Activated CD8-positive, alpha-beta memory T cell treated with anti-CD3 and anti-CD28 coated beads, Interleukin-2, amount 10 ng/mL, durations not matched to agents 7 days and 5 days (primary cell): Measurements from ENCODE around the gene RBBP8. TPM values are rescaled to one million over a fixed set of nuclear protein-coding genes. Genes with fewer than 3 reads are reported as not detected.

Experiments used
- ATAC-seq: fragments of 150-1000 bp; cut with Tn5 transposase; one replicate; pipeline ENCODE4 v1.10.0; 2021; ENCODE audit warnings: moderate library complexity
- CTCF ChIA-PET: fragments of 350-600 bp; sonication (Branson Sonifier 250); formaldehyde crosslinking; loops from one replicate; lab custom pipeline; 2021; ENCODE audit warnings: antibody characterized with exemption; lab: Charles Lee
- DNase-seq: peaks from one replicate; pipeline ENCODE4 v3.0.0-alpha.2; 2020
- H3K27ac Mint-ChIP-seq: one replicate; pipeline ENCODE4 v1.8.0; 2021; ENCODE audit warnings: mild to moderate bottlenecking, mixed read lengths
- H3K27me3 Mint-ChIP-seq: one replicate; pipeline ENCODE4 v1.8.0; 2021; ENCODE audit warnings: mixed read lengths
- H3K36me3 Mint-ChIP-seq: one replicate; pipeline ENCODE4 v1.8.0; 2021; ENCODE audit warnings: mild to moderate bottlenecking, mixed read lengths
- H3K4me1 Mint-ChIP-seq: one replicate; pipeline ENCODE4 v1.8.0; 2021; ENCODE audit warnings: mixed read lengths
- H3K4me3 Mint-ChIP-seq: one replicate; pipeline ENCODE4 v1.8.0; 2021; ENCODE audit warnings: mild to moderate bottlenecking, moderate library complexity, mixed read lengths
- H3K9me3 Mint-ChIP-seq: one replicate; pipeline ENCODE4 v1.8.0; 2022; ENCODE audit warnings: low read depth, mixed read lengths
- total RNA-seq, 2 experiments: library from RNA; stranded (reverse); gene quantifications; one replicate each; pipeline ENCODE4 v1.2.3, GENCODE V29; 2021

RBBP8 gene
- total RNA-seq, 2 experiments from 2014 or later: 74.2 to 82.5 TPM

GRCh38 chr18:23032030-23032582 is 99.0 kb downstream of the RBBP8 start:
- H3K27ac Mint-ChIP-seq: no peak overlapping the region
- ATAC-seq: no peak
- CTCF ChIA-PET: interaction anchor here (0.8 to 3.0 kb wide), 13 partner anchors 9 to 379 kb away, joined by 3 to 13 read pairs (median 3); no protein-coding TSS in a partner anchor
- H3K27me3 Mint-ChIP-seq: no peaks in the 10 kb centered on the region
- H3K9me3 Mint-ChIP-seq: no peaks in the 10 kb centered on the region
- H3K4me1 Mint-ChIP-seq: peaks cover 5% of the 10 kb centered on the region
- peaks cover 16% of the 10 kb centered on the region for H3K36me3 Mint-ChIP-seq
- no peak overlapping the region for H3K4me3 Mint-ChIP-seq
- no peak for DNase-seq

GRCh38 chr18:23033056-23033455 is 99.9 kb downstream of the RBBP8 start:
- Mint-ChIP-seq H3K27me3 (no peaks in the 10 kb centered on the region), H3K4me3 (no peak overlapping the region)
- ATAC-seq: no peak

GRCh38 chr18:23036660-23037201 is 103.6 kb downstream of the RBBP8 start:
- CTCF ChIA-PET: no interaction called here
- no peaks in the 10 kb centered on the region for H3K36me3 Mint-ChIP-seq
- peak; percentile 45 for DNase-seq

More at GRCh38 chr18:23033056-23033455, 99.9 kb downstream of the RBBP8 start:
- no peaks in the 10 kb centered on the region for H3K9me3 Mint-ChIP-seq
- H3K36me3 Mint-ChIP-seq: peaks cover 8% of the 10 kb centered on the region
- CTCF ChIA-PET: interaction anchor here (0.9 to 2.1 kb wide), 3 partner anchors 17 to 378 kb away, joined by 3 to 11 read pairs (median 3); no protein-coding TSS in a partner anchor
- peaks cover 6% of the 10 kb centered on the region for H3K4me1 Mint-ChIP-seq
- no peak overlapping the region for H3K27ac Mint-ChIP-seq
- no peak for DNase-seq

GRCh38 chr18:23037646-23038045 is 104.5 kb downstream of the RBBP8 start:
- Mint-ChIP-seq H3K27me3 (peaks cover 2% of the 10 kb centered on the region), H3K27ac (no peak overlapping the region), H3K4me3 (no peak overlapping the region), H3K4me1 (peaks cover 10% of the 10 kb centered on the region), H3K9me3 (no peaks in the 10 kb centered on the region), H3K36me3 (no peaks in the 10 kb centered on the region)
- DNase-seq (no peak), ATAC-seq (no peak)
- CTCF ChIA-PET: no interaction called here

More at GRCh38 chr18:23036660-23037201, 103.6 kb downstream of the RBBP8 start:
- Mint-ChIP-seq H3K4me3 (no peak overlapping the region), H3K4me1 (peaks cover 10% of the 10 kb centered on the region), H3K9me3 (no peaks in the 10 kb centered on the region), H3K27ac (no peak overlapping the region), H3K27me3 (peaks cover 2% of the 10 kb centered on the region)
- no peak for ATAC-seq

- Mint-ChIP-seq H3K4me3 (no peak overlapping the region), H3K4me1 (peaks cover 10% of the 10 kb centered on the region), H3K36me3 (no peaks in the 10 kb centered on the region), H3K27me3 (peaks cover 2% of the 10 kb centered on the region), H3K27ac (no peak overlapping the region), H3K9me3 (no peaks in the 10 kb centered on the region)
- ATAC-seq: no peak
- CTCF ChIA-PET: no interaction called here
- no peak for DNase-seq
Observed at GRCh38 chr18:23038712-23039111, 105.6 kb downstream of the RBBP8 start.

- ATAC-seq: no peak
- no peaks in the 10 kb centered on the region for H3K9me3 Mint-ChIP-seq
- DNase-seq: no peak
- H3K36me3 Mint-ChIP-seq: no peaks in the 10 kb centered on the region
- no peak overlapping the region for H3K4me3 Mint-ChIP-seq
- H3K27ac Mint-ChIP-seq: no peak overlapping the region
- H3K27me3 Mint-ChIP-seq: peaks cover 2% of the 10 kb centered on the region
- H3K4me1 Mint-ChIP-seq: peaks cover 5% of the 10 kb centered on the region
- CTCF ChIA-PET: no interaction called here
Observed at GRCh38 chr18:23042133-23042532, 109.0 kb downstream of the RBBP8 start.

GRCh38 chr18:23043803-23044376 is 110.8 kb downstream of the RBBP8 start:
- DNase-seq (no peak), ATAC-seq (no peak)
- no peak overlapping the region for H3K27ac Mint-ChIP-seq
- peaks cover 2% of the 10 kb centered on the region for H3K27me3 Mint-ChIP-seq
- H3K9me3 Mint-ChIP-seq: no peaks in the 10 kb centered on the region
- H3K4me1 Mint-ChIP-seq: peaks cover 4% of the 10 kb centered on the region
- no peak overlapping the region for H3K4me3 Mint-ChIP-seq
- H3K36me3 Mint-ChIP-seq: no peaks in the 10 kb centered on the region
- CTCF ChIA-PET: no interaction called here

GRCh38 chr18:23049698-23050373 is 116.7 kb downstream of the RBBP8 start:
- ATAC-seq (peak; percentile 78), DNase-seq (no peak)
- CTCF ChIA-PET: interaction anchor here (1.0 kb wide), 1 partner anchor 17 kb away, joined by 3 read pairs; no protein-coding TSS in a partner anchor
- H3K4me3 Mint-ChIP-seq: no peak overlapping the region
- no peaks in the 10 kb centered on the region for H3K36me3 Mint-ChIP-seq
- no peaks in the 10 kb centered on the region for H3K9me3 Mint-ChIP-seq
- peaks cover 12% of the 10 kb centered on the region for H3K4me1 Mint-ChIP-seq
- H3K27me3 Mint-ChIP-seq: no peaks in the 10 kb centered on the region
- H3K27ac Mint-ChIP-seq: peak overlapping the region; percentile 20

- CTCF ChIA-PET: no interaction called here
- Mint-ChIP-seq H3K27ac (no peak overlapping the region), H3K4me3 (no peak overlapping the region), H3K27me3 (peaks cover 13% of the 10 kb centered on the region), H3K9me3 (no peaks in the 10 kb centered on the region), H3K4me1 (peaks cover 12% of the 10 kb centered on the region), H3K36me3 (no peaks in the 10 kb centered on the region)
- ATAC-seq (no peak), DNase-seq (no peak)
Observed at GRCh38 chr18:23053776-23054457, 120.8 kb downstream of the RBBP8 start.

- no peak for ATAC-seq
- H3K27me3 Mint-ChIP-seq: peaks cover 17% of the 10 kb centered on the region
- H3K4me3 Mint-ChIP-seq: no peak overlapping the region
- peaks cover 9% of the 10 kb centered on the region for H3K4me1 Mint-ChIP-seq
- no peak overlapping the region for H3K27ac Mint-ChIP-seq
- CTCF ChIA-PET: no interaction called here
- H3K9me3 Mint-ChIP-seq: no peaks in the 10 kb centered on the region
- H3K36me3 Mint-ChIP-seq: no peaks in the 10 kb centered on the region
- no peak for DNase-seq
Observed at GRCh38 chr18:23054553-23054952, 121.4 kb downstream of the RBBP8 start.

- CTCF ChIA-PET: interaction anchor here (1.0 kb wide), 1 partner anchor 11 kb away, joined by 4 read pairs; no protein-coding TSS in a partner anchor
- Mint-ChIP-seq H3K27me3 (peaks cover 22% of the 10 kb centered on the region), H3K4me1 (no peaks in the 10 kb centered on the region), H3K4me3 (no peak overlapping the region), H3K27ac (no peak overlapping the region), H3K9me3 (no peaks in the 10 kb centered on the region), H3K36me3 (no peaks in the 10 kb centered on the region)
- ATAC-seq: no peak
- DNase-seq: no peak
Observed at GRCh38 chr18:23056315-23056714, 123.2 kb downstream of the RBBP8 start.

GRCh38 chr18:23057096-23057495 is 124.0 kb downstream of the RBBP8 start:
- Mint-ChIP-seq H3K27me3 (peaks cover 22% of the 10 kb centered on the region), H3K27ac (no peak overlapping the region), H3K4me1 (no peaks in the 10 kb centered on the region), H3K36me3 (no peaks in the 10 kb centered on the region), H3K9me3 (no peaks in the 10 kb centered on the region), H3K4me3 (no peak overlapping the region)
- no peak for DNase-seq
- CTCF ChIA-PET: interaction anchor here (1.0 to 1.2 kb wide), 3 partner anchors 10 to 24 kb away, joined by 3 to 4 read pairs (median 3); no protein-coding TSS in a partner anchor
- ATAC-seq: no peak
